Heart right ventricle (tissue), 16 donors: ENCODE data around the gene NDUFAF8. TPM values are rescaled to one million over a fixed set of nuclear protein-coding genes. Genes with fewer than 3 reads are reported as not detected.
A peak's percentile ranks its signal among the peaks of the same experiment; 100 is the strongest.

ENCODE experiments used
- ATAC-seq, 8 donors: fragments of 200-7000 bp; cut with Tn5 transposase; one replicate each; pipeline ENCODE4 v1.9.1; 2020; ENCODE audit warnings: mild to moderate bottlenecking in 8 of 8, moderate library complexity in 8 of 8, moderate number of reproducible peaks in 1 of 8
- DNase-seq, 2 donors: peaks; one replicate each; pipeline ENCODE4 v3.0.0-alpha.2; 2020
- H3K27ac ChIP-seq, 10 donors: fragments of 200-600 bp; sonication (generic) in 2 of 10; one replicate each; pipeline versions ENCODE4 v1.5.0 to v1.8.0; 2020 to 2022; ENCODE audit warnings: mild to moderate bottlenecking in 3 of 10
- H3K27me3 ChIP-seq, 7 donors: fragments of 200-600 bp; one replicate each; pipeline ENCODE4 v1.8.0; 2021 to 2022; ENCODE audit warnings: mild to moderate bottlenecking in 2 of 7
- H3K36me3 ChIP-seq, 9 donors: fragments of 200-600 bp; sonication (generic) in 1 of 9; one replicate each; pipeline versions ENCODE4 v1.5.0 to v1.8.0; 2020 to 2022; ENCODE audit warnings: mild to moderate bottlenecking in 2 of 9
- H3K4me1 ChIP-seq, 9 donors: fragments of 200-600 bp; sonication (generic) in 1 of 9; one replicate each; pipeline versions ENCODE4 v1.5.0 to v1.8.0; 2020 to 2022; ENCODE audit warnings: mild to moderate bottlenecking in 4 of 9
- H3K4me3 ChIP-seq, 10 donors: fragments of 200-600 bp; sonication (generic) in 2 of 10; one replicate each; pipeline versions ENCODE4 v1.5.0 to v1.8.0; 2020 to 2022; ENCODE audit warnings: mild to moderate bottlenecking in 7 of 10, moderate library complexity in 2 of 10
- H3K9me3 ChIP-seq, 11 donors: fragments of 200-600 bp in 10 of 11; sonication (generic) in 2 of 11; one replicate each; pipeline versions ENCODE4 v1.5.0 to v1.8.0; 2013 to 2022; ENCODE audit warnings: mild to moderate bottlenecking in 2 of 11, control low read depth in 1 of 11, moderate library complexity in 1 of 11
- CTCF ChIP-seq, 9 donors: fragments of 200-600 bp; sonication (generic) in 2 of 9; IDR thresholded peaks; one replicate each; pipeline versions ENCODE4 v1.5.0 to v1.8.0; 2021 to 2022; ENCODE audit warnings: antibody characterized with exemption in 9 of 9, mild to moderate bottlenecking in 5 of 9, moderate library complexity in 1 of 9
- WGBS, 2 donors: extraction: QIAGEN DNeasy Blood & Tissue Kit; methylation state at CpG; one replicate each; pipeline ENCODE4 v1.1.7; 2013; ENCODE audit warnings: inconsistent platforms in 1 of 2; 5-methylcytosine and 5-hydroxymethylcytosine counted together
- intact Hi-C, 10 donors: fragments of 100-400 bp; cut with DNase I; formaldehyde crosslinking; loops; one replicate each; pipeline versions ENCODE4 v1.11.1 to v1.14.2; 2022
- polyA plus RNA-seq, 2 donors: library from polyadenylated mRNA; stranded (reverse); fragments of 200-250 nt; gene quantifications; one replicate each; pipeline ENCODE4 v1.2.3, GENCODE V29; 2013
- total RNA-seq, 10 donors: library from RNA; stranded (reverse); fragmentation: NEBNext Ultra II Directional in 3 of 10; extraction: Animal tissue kit (Norgen Biotek cat#: 25700) in 3 of 10; gene quantifications; one replicate each; pipeline versions ENCODE4 v1.2.1 to v1.2.4, GENCODE V29; 2021 to 2023
- donor health status: Arrhythmogenic right ventricular cardiomyopathy.
- donor health status: ischemic (EF 13 %, LVEDD 7.1; RV severe dilation, severe dysfunction).
- donor health status: healthy with polysubstance abuse.
- donor health status: DM: no; HTN: yes; CAD: no.
- donor health status: DM: no; HTN: no; CAD: no.
- donor health status: ischemic (EF 25% LVEDD 6.9; RV normal size, moderate dysfunction).
- donor health status: ischemic (EF 25% LVEDD 5.7; RV mildly dilated, moderate dysfunction).
- donor health status: healthy.
- donor health status: DM: yes; HTN: yes; CAD: no.
- donor health status: Ischemic cardiomyopathy.
- donor health status: ischemic (EF 35%, LVEDD 5.7; RV mildly dilated, moderate dysfunction).
- donor health status: nonischemic (EF 11% LVEDD 7.7; RV severe dilation, severe dysfunction).
- donor health status: DM: yes; HTN: yes; CAD: no.
- donor health status: PGD.
- donor health status: ischemic (EF 29% LVEDD 5.4; RV normal size, mild dysfunction).
- donor health status: nonischemic (EF 23%, LVEDD 6.1; RV moderate dilation, normal function).

Gene NDUFAF8
- total and polyA plus RNA-seq, 12 donors = 41.5 to 74.8 (median 58.9) TPM

GRCh38 chr17:81200695-81201580 is 38.2 kb upstream of the NDUFAF8 start:
- H3K4me3 ChIP-seq = no peak overlapping the region
- H3K9me3 ChIP-seq = no peaks in the 10 kb centered on the region
- ATAC-seq (peak in 7 of 8 donors; percentile 15 to 70 (median 63)), DNase-seq (peak in 1 of 2 donors; percentile 66)
- H3K27ac ChIP-seq = no peak overlapping the region
- TF ChIP-seq CTCF (IDR thresholded peaks at IDR 0.05) = peak; percentile 36 to 71 (median 66)
- H3K27me3 ChIP-seq = no peaks in the 10 kb centered on the region
- peaks cover 0 to 33% (median 9%) of the 10 kb centered on the region in 9 donors for H3K4me1 ChIP-seq
- intact Hi-C loops = loop anchor here in 5 of 10 donors (1.0 to 10.0 kb wide), 4 partner anchors 58 to 186 kb away; no protein-coding TSS in a partner anchor
- peaks cover 0 to 43% (median 0%) of the 10 kb centered on the region in 9 donors for H3K36me3 ChIP-seq
- 78 to 84% methylated on average over 27 of the region's 27 CpGs for WGBS, 2 donors

DNA sequence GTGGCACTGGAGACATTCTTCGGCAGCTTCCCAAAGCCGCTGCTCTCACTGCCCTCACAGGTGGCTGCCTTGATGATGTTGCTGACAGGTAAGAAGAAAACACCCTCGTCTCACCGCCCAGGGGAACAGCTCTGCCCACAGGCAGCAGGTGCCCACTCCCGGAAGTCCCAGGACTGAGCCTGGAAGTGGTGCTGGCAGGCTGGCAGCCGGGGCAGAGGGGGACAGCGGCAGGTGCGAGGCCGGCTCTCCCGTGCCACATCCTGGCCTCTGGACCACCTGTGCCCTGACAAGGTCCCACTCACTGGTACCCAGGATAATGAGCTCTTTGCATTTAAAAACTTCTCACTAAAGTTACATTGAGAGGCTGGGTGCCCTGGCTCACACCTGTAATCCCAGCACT is 36.8 kb upstream of the NDUFAF8 start:
- no peak for TF ChIP-seq CTCF (IDR thresholded peaks at IDR 0.05)
- Histone ChIP-seq H3K36me3 (peaks cover 0 to 54% (median 0%) of the 10 kb centered on the region in 9 donors), H3K27ac (no peak overlapping the region), H3K9me3 (no peaks in the 10 kb centered on the region), H3K27me3 (no peaks in the 10 kb centered on the region), H3K4me3 (no peak overlapping the region), H3K4me1 (peaks cover 0 to 19% (median 0%) of the 10 kb centered on the region in 9 donors)
- no peak for DNase-seq
- intact Hi-C loops = loop anchor here in 2 of 10 donors (5.0 to 10.0 kb wide), 2 partner anchors 60 to 188 kb away; no protein-coding TSS in a partner anchor
- WGBS, 2 donors = 95 to 97% methylated on average over 10 of the region's 10 CpGs
- no peak for ATAC-seq

DNA sequence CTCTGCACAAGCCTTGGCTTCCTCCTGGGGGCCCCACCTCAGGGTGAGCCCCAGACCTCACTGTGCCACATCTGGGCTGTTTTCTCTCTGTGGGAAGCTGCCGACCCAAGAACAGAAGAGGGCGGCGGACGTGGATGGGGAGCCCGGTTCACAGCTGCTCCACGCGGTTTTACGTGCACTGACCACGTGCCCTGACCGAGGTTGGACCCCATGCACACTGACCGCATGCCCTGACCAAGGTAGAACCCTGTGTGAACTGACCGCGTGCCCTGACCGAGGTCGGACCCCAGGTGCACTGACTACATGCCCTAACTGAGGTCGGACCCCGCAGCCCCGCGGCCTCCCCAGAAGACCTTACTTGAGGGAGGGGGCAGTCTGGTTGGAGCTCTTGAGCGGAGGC is 36.0 kb upstream of the NDUFAF8 start:
- no peak for TF ChIP-seq CTCF (IDR thresholded peaks at IDR 0.05)
- Histone ChIP-seq H3K27me3 (no peaks in the 10 kb centered on the region), H3K36me3 (peaks cover 0 to 48% (median 0%) of the 10 kb centered on the region in 9 donors), H3K9me3 (no peaks in the 10 kb centered on the region), H3K27ac (no peak overlapping the region), H3K4me1 (peaks cover 0 to 11% (median 0%) of the 10 kb centered on the region in 9 donors), H3K4me3 (no peak overlapping the region)
- WGBS, 2 donors = 92 to 97% methylated on average over 20 of the region's 20 CpGs
- DNase-seq (no peak), ATAC-seq (no peak)
- intact Hi-C loops = loop anchor here in 2 of 10 donors (5.0 to 10.0 kb wide), 2 partner anchors 61 to 188 kb away; no protein-coding TSS in a partner anchor

DNA sequence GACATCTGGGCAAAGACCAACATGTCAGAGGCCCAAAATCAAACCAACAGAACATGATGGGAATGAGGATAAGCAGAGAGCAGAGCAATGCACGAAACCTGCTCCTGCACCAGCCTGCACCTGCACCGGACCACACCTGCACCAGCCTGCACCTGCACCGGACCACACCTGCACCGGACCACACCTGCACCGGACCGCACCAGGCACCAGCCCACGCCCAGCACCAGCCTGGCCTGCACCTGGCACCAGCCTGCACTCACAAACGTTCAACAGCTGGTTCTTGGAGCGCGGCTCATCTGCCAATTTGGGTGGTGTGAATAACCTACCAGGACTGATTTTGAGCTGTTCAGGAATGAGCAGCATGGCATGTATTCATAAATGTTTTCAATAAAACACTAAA is 34.5 kb upstream of the NDUFAF8 start:
- peaks cover 0 to 42% (median 0%) of the 10 kb centered on the region in 9 donors for H3K36me3 ChIP-seq
- no peak for ATAC-seq
- no peaks in the 10 kb centered on the region for H3K4me1 ChIP-seq
- intact Hi-C loops = loop anchor here in 2 of 10 donors (5.0 to 10.0 kb wide), 2 partner anchors 62 to 190 kb away; no protein-coding TSS in a partner anchor
- no peaks in the 10 kb centered on the region for H3K27me3 ChIP-seq
- TF ChIP-seq CTCF (IDR thresholded peaks at IDR 0.05) = no peak
- H3K4me3 ChIP-seq = no peak overlapping the region
- WGBS, 2 donors = 89 to 93% methylated on average over 10 of the region's 10 CpGs
- H3K27ac ChIP-seq = no peak overlapping the region
- no peaks in the 10 kb centered on the region for H3K9me3 ChIP-seq
- no peak for DNase-seq
